SK-N-SH (cell line): ENCODE data around the gene VPS8.

Experiments
- EZH2phosphoT487 ChIP-seq: fragments of 200-600 bp; sonication (generic); IDR thresholded peaks from 2 replicates; pipeline ENCODE4 v1.6.1; 2017; ENCODE audit warnings: low read depth, mixed run types, mild to moderate bottlenecking, antibody characterized with exemption, moderate library complexity, borderline replicate concordance
- MAX ChIP-seq: IDR thresholded peaks from 2 replicates; pipeline ENCODE4 v1.4.0; 2012; ENCODE audit warnings: low read depth
- POLR2AphosphoS5 ChIP-seq: IDR thresholded peaks from 2 replicates; pipeline ENCODE4 v1.6.1; 2012; ENCODE audit warnings: low read depth, low read length
- RFX5 ChIP-seq: IDR thresholded peaks from 2 replicates; pipeline ENCODE4 v1.6.1; 2012; ENCODE audit warnings: mild to moderate bottlenecking, improper control_type of control experiment, low read length
- TCF12 ChIP-seq: IDR thresholded peaks from 2 replicates; pipeline ENCODE4 v1.4.0; 2012
- TF ChIP-seq, protein P1 (sequence below): fragments of 150-350 bp; IDR thresholded peaks from 2 replicates; pipeline ENCODE4 v1.6.1; 2017; ENCODE audit warnings: antibody characterized with exemption, low read length, low read depth, borderline replicate concordance
- TF ChIP-seq, protein P2 (sequence below): fragments of 200-600 bp; sonication (generic); IDR thresholded peaks from 2 replicates; pipeline ENCODE4 v1.6.1; 2017; ENCODE audit warnings: antibody characterized with exemption, mild to moderate bottlenecking, moderate library complexity
- TF ChIP-seq, protein P3 (sequence below): IDR thresholded peaks from 2 replicates; pipeline ENCODE4 v1.6.1; 2012; ENCODE audit warnings: mild to moderate bottlenecking, low read depth, low read length, moderate library complexity

DNA sequence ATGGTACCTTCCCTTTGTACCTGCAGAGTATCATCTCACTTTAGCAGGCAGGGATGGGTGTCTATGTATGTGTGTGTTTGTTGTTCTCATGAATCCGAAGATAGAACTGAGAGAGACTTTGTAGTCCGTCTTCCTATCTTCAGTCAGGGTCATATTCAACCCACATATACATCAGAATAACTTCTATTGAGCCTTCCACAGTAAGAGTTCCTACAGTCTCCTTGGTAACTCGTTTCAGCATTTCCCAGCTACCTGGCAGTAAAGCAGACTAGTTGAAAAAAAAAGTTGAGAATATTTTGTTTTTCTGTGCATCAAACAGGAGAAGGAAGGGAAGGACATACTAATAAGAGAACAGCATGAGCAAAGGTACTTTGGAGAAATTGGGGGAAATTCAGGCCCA, 106.8 kb downstream of the VPS8 start:
- TF ChIP-seq, protein P1, sequence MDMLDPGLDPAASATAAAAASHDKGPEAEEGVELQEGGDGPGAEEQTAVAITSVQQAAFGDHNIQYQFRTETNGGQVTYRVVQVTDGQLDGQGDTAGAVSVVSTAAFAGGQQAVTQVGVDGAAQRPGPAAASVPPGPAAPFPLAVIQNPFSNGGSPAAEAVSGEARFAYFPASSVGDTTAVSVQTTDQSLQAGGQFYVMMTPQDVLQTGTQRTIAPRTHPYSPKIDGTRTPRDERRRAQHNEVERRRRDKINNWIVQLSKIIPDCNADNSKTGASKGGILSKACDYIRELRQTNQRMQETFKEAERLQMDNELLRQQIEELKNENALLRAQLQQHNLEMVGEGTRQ, result no peak
- TF ChIP-seq MAX (no peak), RFX5 (no peak), POLR2AphosphoS5 (no peak), EZH2phosphoT487 (no peak), TCF12 (no peak)
- TF ChIP-seq, protein P2, sequence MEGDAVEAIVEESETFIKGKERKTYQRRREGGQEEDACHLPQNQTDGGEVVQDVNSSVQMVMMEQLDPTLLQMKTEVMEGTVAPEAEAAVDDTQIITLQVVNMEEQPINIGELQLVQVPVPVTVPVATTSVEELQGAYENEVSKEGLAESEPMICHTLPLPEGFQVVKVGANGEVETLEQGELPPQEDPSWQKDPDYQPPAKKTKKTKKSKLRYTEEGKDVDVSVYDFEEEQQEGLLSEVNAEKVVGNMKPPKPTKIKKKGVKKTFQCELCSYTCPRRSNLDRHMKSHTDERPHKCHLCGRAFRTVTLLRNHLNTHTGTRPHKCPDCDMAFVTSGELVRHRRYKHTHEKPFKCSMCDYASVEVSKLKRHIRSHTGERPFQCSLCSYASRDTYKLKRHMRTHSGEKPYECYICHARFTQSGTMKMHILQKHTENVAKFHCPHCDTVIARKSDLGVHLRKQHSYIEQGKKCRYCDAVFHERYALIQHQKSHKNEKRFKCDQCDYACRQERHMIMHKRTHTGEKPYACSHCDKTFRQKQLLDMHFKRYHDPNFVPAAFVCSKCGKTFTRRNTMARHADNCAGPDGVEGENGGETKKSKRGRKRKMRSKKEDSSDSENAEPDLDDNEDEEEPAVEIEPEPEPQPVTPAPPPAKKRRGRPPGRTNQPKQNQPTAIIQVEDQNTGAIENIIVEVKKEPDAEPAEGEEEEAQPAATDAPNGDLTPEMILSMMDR, result no peak
- TF ChIP-seq, protein P3, sequence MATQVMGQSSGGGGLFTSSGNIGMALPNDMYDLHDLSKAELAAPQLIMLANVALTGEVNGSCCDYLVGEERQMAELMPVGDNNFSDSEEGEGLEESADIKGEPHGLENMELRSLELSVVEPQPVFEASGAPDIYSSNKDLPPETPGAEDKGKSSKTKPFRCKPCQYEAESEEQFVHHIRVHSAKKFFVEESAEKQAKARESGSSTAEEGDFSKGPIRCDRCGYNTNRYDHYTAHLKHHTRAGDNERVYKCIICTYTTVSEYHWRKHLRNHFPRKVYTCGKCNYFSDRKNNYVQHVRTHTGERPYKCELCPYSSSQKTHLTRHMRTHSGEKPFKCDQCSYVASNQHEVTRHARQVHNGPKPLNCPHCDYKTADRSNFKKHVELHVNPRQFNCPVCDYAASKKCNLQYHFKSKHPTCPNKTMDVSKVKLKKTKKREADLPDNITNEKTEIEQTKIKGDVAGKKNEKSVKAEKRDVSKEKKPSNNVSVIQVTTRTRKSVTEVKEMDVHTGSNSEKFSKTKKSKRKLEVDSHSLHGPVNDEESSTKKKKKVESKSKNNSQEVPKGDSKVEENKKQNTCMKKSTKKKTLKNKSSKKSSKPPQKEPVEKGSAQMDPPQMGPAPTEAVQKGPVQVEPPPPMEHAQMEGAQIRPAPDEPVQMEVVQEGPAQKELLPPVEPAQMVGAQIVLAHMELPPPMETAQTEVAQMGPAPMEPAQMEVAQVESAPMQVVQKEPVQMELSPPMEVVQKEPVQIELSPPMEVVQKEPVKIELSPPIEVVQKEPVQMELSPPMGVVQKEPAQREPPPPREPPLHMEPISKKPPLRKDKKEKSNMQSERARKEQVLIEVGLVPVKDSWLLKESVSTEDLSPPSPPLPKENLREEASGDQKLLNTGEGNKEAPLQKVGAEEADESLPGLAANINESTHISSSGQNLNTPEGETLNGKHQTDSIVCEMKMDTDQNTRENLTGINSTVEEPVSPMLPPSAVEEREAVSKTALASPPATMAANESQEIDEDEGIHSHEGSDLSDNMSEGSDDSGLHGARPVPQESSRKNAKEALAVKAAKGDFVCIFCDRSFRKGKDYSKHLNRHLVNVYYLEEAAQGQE, result no peak
